Lower leg skin (tissue), 4 donors: ENCODE data around the gene ZNF672. TPM values are rescaled to one million over a fixed set of nuclear protein-coding genes. Genes with fewer than 3 reads are reported as not detected.
A peak's percentile ranks its signal among the peaks of the same experiment; 100 is the strongest.

Experiments
- DNase-seq, 2 donors: peaks; one replicate each; pipeline ENCODE4 v3.0.0-alpha.2; 2019; ENCODE audit warnings: low spot score in 2 of 2
- H3K4me3 ChIP-seq: fragments of 200-600 bp; sonication (generic); 2 replicates; pipeline ENCODE4 v1.5.1; 2017; ENCODE audit warnings: mild to moderate bottlenecking, low read depth; ENCODE audit not compliant: poor library complexity, severe bottlenecking
- CTCF ChIP-seq, 3 donors: fragments of 450-650 bp; IDR thresholded peaks; one replicate each; pipeline ENCODE4 v1.5.1; 2016; ENCODE audit warnings: antibody characterized with exemption in 3 of 3, mild to moderate bottlenecking in 3 of 3, moderate library complexity in 2 of 3
- POLR2A ChIP-seq, 2 donors: fragments of 450-650 bp; IDR thresholded peaks; one replicate each; pipeline ENCODE4 v1.6.1; 2016 to 2017; ENCODE audit warnings: antibody characterized with exemption in 2 of 2, mild to moderate bottlenecking in 1 of 2, moderate library complexity in 1 of 2
- WGBS, 2 donors: methylation state at CpG; one replicate each; pipeline ENCODE4 v1.1.5; 2018; 5-methylcytosine and 5-hydroxymethylcytosine counted together
- intact Hi-C: fragments of 100-400 bp; cut with DNase I; formaldehyde crosslinking; loops from one replicate; pipeline ENCODE4 v1.15.0; 2023; ENCODE audit warnings: low total_unique reads
- total RNA-seq, 4 donors: library from RNA; depleted of rRNA; stranded (reverse); fragments of >200 nt; gene quantifications; one replicate each; pipeline ENCODE4 v1.1.0, GENCODE V29; 2016

The ZNF672 gene
- total RNA-seq, 4 donors from 2014 or later, result 34.7 to 50.4 (median 42.6) TPM

GRCh38 chr1:248840946-248841345 is 2.9 kb downstream of the ZNF672 start:
- no peak for TF ChIP-seq POLR2A (IDR thresholded peaks at IDR 0.05)
- no peak for TF ChIP-seq CTCF (IDR thresholded peaks at IDR 0.05)
- H3K4me3 ChIP-seq, result no peak overlapping the region
- 86 to 90% methylated on average over 4 of the region's 4 CpGs for WGBS, 2 donors
- DNase-seq, result peak in 1 of 2 donors; percentile 43
- intact Hi-C loops, result no loop called here

GRCh38 chr1:248841702-248842395 is 3.8 kb downstream of the ZNF672 start:
- intact Hi-C loops, result no loop called here
- peak in 1 of 2 donors; percentile 82 for DNase-seq
- no peak overlapping the region for H3K4me3 ChIP-seq
- 32 to 39% methylated on average over 12 of the region's 12 CpGs for WGBS, 2 donors
- TF ChIP-seq CTCF (IDR thresholded peaks at IDR 0.05), result no peak

- no peak overlapping the region for H3K4me3 ChIP-seq
- TF ChIP-seq POLR2A (IDR thresholded peaks at IDR 0.05), result no peak
- no peak for TF ChIP-seq CTCF (IDR thresholded peaks at IDR 0.05)
- WGBS, 2 donors, result 52 to 57% methylated on average over 8 of the region's 8 CpGs
- intact Hi-C loops, result no loop called here
- peak in 1 of 2 donors; percentile 68 for DNase-seq
These were observed 4.8 kb downstream of the ZNF672 start for GRCh38 chr1:248842781-248843331.

GRCh38 chr1:248843687-248844086 is 5.7 kb downstream of the ZNF672 start:
- 82 to 85% methylated on average over 3 of the region's 3 CpGs for WGBS, 2 donors
- DNase-seq, result peak in 1 of 2 donors; percentile 20
- no peak for TF ChIP-seq CTCF (IDR thresholded peaks at IDR 0.05)
- TF ChIP-seq POLR2A (IDR thresholded peaks at IDR 0.05), result no peak
- H3K4me3 ChIP-seq, result no peak overlapping the region
- intact Hi-C loops, result no loop called here

GRCh38 chr1:248844526-248844925 is 6.5 kb downstream of the ZNF672 start:
- TF ChIP-seq POLR2A (IDR thresholded peaks at IDR 0.05), result no peak
- TF ChIP-seq CTCF (IDR thresholded peaks at IDR 0.05), result no peak
- intact Hi-C loops, result no loop called here
- no peak overlapping the region for H3K4me3 ChIP-seq
- DNase-seq, result peak in 1 of 2 donors; percentile 15
- 89 to 93% methylated on average over 8 of the region's 8 CpGs for WGBS, 2 donors
